ENCODE data around the gene IGF2BP3. TPM values are rescaled to one million over a fixed set of nuclear protein-coding genes. Genes with fewer than 3 reads are reported as not detected.

The IGF2BP3 gene
- total RNA-seq, 4 donors from 2014 or later = 0.13 to 0.35 TPM; not detected in 2

DNA sequence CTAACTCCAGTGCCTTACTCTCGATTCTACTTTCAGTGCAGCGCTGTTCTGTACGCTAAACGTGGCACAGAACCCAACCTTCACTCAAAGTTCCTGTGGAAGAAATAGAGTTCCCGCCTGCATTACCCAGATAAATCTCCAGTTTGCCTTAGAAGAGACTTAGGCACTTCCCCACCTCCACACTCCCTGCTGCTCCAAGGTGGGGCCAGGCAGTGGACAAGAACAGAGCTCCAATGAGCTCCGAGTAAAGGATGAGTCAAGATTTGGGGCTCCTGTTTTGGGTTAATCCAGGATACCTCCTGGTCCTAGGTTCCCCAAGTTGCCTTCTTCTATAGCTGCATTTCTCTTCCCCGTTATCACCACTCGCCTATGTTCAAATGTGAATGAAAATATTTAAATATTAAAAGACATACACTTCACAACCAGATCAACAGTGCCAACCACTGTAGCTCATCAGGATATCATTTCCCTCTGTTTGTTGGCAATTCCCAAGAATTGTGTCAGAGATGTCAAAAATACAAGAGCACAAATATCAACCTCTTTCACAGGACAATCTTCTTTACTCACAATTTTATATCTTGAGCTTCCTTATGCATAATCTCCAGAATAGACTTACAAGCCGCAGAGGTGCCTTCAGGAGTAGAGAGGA lies 123.1 kb downstream of the IGF2BP3 start:
- no peaks in the 10 kb centered on the region for H3K27me3 ChIP-seq
- no peaks in the 10 kb centered on the region for H3K4me1 ChIP-seq
- H3K36me3 ChIP-seq = no peaks in the 10 kb centered on the region
- no peaks in the 10 kb centered on the region for H3K9me3 ChIP-seq
- WGBS, 2 donors (ENCODE audit: low coverage in 1 of 2) = 92 to 98% methylated on average over 6 to 7 of the region's 9 CpGs
- H3K27ac ChIP-seq = no peak overlapping the region
- no peak overlapping the region for H3K4me3 ChIP-seq
- no peak for ATAC-seq
- TF ChIP-seq POLR2AphosphoS5 (IDR thresholded peaks at IDR 0.05) (no peak), POLR2A (IDR thresholded peaks at IDR 0.05) (no peak), EP300 (IDR thresholded peaks at IDR 0.05) (no peak)
- TF ChIP-seq, protein P1, sequence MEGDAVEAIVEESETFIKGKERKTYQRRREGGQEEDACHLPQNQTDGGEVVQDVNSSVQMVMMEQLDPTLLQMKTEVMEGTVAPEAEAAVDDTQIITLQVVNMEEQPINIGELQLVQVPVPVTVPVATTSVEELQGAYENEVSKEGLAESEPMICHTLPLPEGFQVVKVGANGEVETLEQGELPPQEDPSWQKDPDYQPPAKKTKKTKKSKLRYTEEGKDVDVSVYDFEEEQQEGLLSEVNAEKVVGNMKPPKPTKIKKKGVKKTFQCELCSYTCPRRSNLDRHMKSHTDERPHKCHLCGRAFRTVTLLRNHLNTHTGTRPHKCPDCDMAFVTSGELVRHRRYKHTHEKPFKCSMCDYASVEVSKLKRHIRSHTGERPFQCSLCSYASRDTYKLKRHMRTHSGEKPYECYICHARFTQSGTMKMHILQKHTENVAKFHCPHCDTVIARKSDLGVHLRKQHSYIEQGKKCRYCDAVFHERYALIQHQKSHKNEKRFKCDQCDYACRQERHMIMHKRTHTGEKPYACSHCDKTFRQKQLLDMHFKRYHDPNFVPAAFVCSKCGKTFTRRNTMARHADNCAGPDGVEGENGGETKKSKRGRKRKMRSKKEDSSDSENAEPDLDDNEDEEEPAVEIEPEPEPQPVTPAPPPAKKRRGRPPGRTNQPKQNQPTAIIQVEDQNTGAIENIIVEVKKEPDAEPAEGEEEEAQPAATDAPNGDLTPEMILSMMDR (IDR thresholded peaks at IDR 0.05) = no peak

DNA sequence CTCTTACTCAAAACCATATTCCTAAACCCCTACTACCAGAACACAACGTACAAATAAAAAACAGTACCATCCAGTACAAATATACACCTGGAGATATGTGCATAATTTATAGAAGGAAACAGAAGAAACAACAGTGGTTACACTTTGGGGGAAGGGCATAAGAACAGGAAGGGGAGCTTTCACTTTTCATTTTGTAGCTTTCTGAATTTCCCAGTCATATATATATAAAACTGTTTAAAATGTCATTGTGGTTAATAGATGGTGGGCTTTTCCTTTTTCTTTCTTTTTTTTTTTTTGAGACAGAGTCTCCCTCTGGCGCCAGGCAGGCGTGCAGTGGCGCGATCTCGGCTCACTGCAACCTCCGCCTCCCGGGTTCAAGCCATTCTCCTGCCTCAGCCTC lies 124.0 kb downstream of the IGF2BP3 start:
- Histone ChIP-seq H3K4me1 (no peaks in the 10 kb centered on the region), H3K27ac (no peak overlapping the region), H3K36me3 (no peaks in the 10 kb centered on the region), H3K27me3 (no peaks in the 10 kb centered on the region), H3K9me3 (no peaks in the 10 kb centered on the region), H3K4me3 (no peak overlapping the region)
- TF ChIP-seq EP300 (IDR thresholded peaks at IDR 0.05) (no peak), POLR2A (IDR thresholded peaks at IDR 0.05) (no peak), POLR2AphosphoS5 (IDR thresholded peaks at IDR 0.05) (no peak)
- TF ChIP-seq, protein P1 (IDR thresholded peaks at IDR 0.05) = no peak
- WGBS, 2 donors (ENCODE audit: low coverage in 1 of 2) = 89 to 96% methylated on average over 3 to 8 of the region's 8 CpGs
- ATAC-seq = no peak

DNA sequence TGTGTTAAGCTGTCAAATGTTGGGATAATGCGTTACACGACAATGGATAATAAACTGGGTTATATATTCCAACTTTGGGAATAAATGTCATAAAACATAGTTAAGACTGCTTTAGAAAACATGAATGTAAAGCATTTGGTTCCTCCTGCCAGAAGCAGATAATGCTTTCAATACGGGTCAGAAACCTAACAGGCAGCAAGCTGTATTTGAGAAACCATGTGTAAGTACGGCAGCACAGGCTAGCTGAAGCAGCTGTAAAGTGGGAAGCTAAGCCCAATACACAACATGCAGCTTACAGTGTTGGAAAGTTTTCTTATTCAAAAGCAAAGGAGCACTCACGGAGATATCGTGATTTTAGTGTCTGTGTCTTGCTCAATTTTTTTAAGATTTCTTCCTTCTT lies 124.7 kb downstream of the IGF2BP3 start:
- Histone ChIP-seq H3K9me3 (no peaks in the 10 kb centered on the region), H3K4me3 (no peak overlapping the region), H3K36me3 (no peaks in the 10 kb centered on the region), H3K27me3 (no peaks in the 10 kb centered on the region), H3K27ac (no peak overlapping the region), H3K4me1 (no peaks in the 10 kb centered on the region)
- TF ChIP-seq POLR2AphosphoS5 (IDR thresholded peaks at IDR 0.05) = no peak
- TF ChIP-seq, protein P1 (IDR thresholded peaks at IDR 0.05) = no peak
- no peak for TF ChIP-seq EP300 (IDR thresholded peaks at IDR 0.05)
- TF ChIP-seq POLR2A (IDR thresholded peaks at IDR 0.05) = no peak
- no peak for ATAC-seq
- WGBS, 2 donors (ENCODE audit: low coverage in 1 of 2) = 78 to 79% methylated on average over 3 to 6 of the region's 6 CpGs

DNA sequence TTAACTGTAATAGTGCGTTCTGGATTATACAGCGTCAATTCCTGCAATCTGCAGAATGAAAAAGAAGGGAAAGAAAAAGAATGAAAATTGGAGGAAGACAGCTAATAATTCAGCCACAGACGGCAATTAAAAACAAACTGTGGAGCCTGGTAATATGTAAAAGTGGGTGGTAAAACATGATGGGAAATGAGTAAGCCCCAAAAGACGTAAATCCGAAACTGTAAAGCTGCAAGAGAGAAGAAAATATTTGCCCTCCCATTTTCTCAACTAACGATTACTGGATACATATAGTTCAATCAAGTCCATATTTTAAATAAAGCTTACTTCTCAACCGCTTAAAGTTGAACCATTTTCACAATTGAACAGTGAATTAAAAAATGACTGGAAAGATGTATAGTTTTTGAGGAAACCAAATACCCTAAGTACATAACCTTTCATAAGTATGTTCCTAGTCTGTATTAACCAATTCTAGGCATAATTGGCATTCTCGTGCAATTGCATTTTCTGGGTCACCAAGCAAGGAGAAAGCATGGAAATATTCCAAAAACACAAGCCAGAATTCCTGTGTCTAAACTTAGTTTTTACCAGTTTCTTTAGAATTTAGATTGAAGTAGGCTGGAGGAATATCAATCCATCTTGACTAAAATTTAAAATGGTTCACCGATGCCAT lies 126.3 kb downstream of the IGF2BP3 start:
- no peaks in the 10 kb centered on the region for H3K27me3 ChIP-seq
- no peak overlapping the region for H3K4me3 ChIP-seq
- H3K9me3 ChIP-seq = no peaks in the 10 kb centered on the region
- WGBS, 2 donors (ENCODE audit: low coverage in 1 of 2) = 92 to 94% methylated on average over 9 of the region's 9 CpGs
- no peaks in the 10 kb centered on the region for H3K36me3 ChIP-seq
- no peaks in the 10 kb centered on the region for H3K4me1 ChIP-seq
- H3K27ac ChIP-seq = no peak overlapping the region
- no peak for ATAC-seq
- no peak for TF ChIP-seq POLR2AphosphoS5 (IDR thresholded peaks at IDR 0.05)
- TF ChIP-seq, protein P1 (IDR thresholded peaks at IDR 0.05) = no peak
- TF ChIP-seq POLR2A (IDR thresholded peaks at IDR 0.05) = no peak
- TF ChIP-seq EP300 (IDR thresholded peaks at IDR 0.05) = no peak

DNA sequence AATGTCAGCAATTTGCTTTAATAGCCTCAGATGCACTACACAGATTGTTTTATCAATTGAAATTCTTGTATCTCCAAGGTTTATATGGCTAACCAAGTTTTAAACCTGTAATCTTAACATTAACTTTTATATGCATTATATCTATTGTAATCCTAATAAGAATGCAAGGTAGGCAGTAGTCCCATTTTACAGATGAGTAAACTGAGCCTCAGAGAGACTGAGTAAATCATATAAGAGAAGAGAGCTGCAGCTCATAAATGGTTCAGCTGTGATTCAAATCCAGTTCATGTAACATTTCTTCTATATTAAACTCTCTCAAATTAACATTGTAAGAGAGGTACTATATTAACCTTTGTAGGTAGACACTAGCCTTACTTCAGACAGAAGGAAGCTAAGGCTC lies 127.2 kb downstream of the IGF2BP3 start:
- Histone ChIP-seq H3K4me3 (no peak overlapping the region), H3K9me3 (no peaks in the 10 kb centered on the region), H3K27ac (no peak overlapping the region), H3K27me3 (no peaks in the 10 kb centered on the region), H3K4me1 (no peaks in the 10 kb centered on the region), H3K36me3 (no peaks in the 10 kb centered on the region)
- no peak for TF ChIP-seq EP300 (IDR thresholded peaks at IDR 0.05)
- no peak for TF ChIP-seq POLR2AphosphoS5 (IDR thresholded peaks at IDR 0.05)
- TF ChIP-seq, protein P1 (IDR thresholded peaks at IDR 0.05) = no peak
- no peak for TF ChIP-seq POLR2A (IDR thresholded peaks at IDR 0.05)
- no peak for ATAC-seq

Data from gastroesophageal sphincter (tissue), 4 donors.